Muscle layer of duodenum (tissue), 2 donors: ENCODE measurements around the gene RGL1.

ENCODE experiments used
- H3K27ac ChIP-seq: one replicate; pipeline ENCODE4 v1.7.0; 2013; ENCODE audit warnings: mild to moderate bottlenecking, low read length
- H3K27me3 ChIP-seq: one replicate; pipeline ENCODE4 v1.7.0; 2013; ENCODE audit warnings: low read depth, mild to moderate bottlenecking, control low read depth, low read length
- H3K36me3 ChIP-seq, 2 donors: one replicate each; pipeline ENCODE4 v1.7.0; 2013; ENCODE audit warnings: low read length in 2 of 2, control low read depth in 1 of 2, mild to moderate bottlenecking in 1 of 2; ENCODE audit not compliant: insufficient read depth in 2 of 2, control insufficient read depth in 1 of 2
- H3K4me1 ChIP-seq, 2 donors: one replicate each; pipeline ENCODE4 v1.7.0; 2013; ENCODE audit warnings: low read length in 2 of 2, mild to moderate bottlenecking in 2 of 2, control low read depth in 1 of 2, moderate library complexity in 1 of 2; ENCODE audit not compliant: insufficient read depth in 2 of 2, control insufficient read depth in 1 of 2
- H3K4me3 ChIP-seq, 2 donors: one replicate each; pipeline ENCODE4 v1.7.0; 2013; ENCODE audit warnings: low read length in 2 of 2, low read depth in 1 of 2, mild to moderate bottlenecking in 1 of 2
- H3K9me3 ChIP-seq, 2 donors: one replicate each; pipeline ENCODE4 v1.7.0; 2013; ENCODE audit warnings: low read length in 2 of 2, control low read depth in 1 of 2, mild to moderate bottlenecking in 1 of 2; ENCODE audit not compliant: control insufficient read depth in 1 of 2
- donor health status: healthy.

RGL1 gene

GRCh38 chr1:183791319-183791718 lies 13.6 kb upstream of the RGL1 start:
- no peak overlapping the region for H3K4me3 ChIP-seq
- H3K4me1 ChIP-seq = no peaks in the 10 kb centered on the region
- no peaks in the 10 kb centered on the region for H3K9me3 ChIP-seq
- no peaks in the 10 kb centered on the region for H3K36me3 ChIP-seq
- no peak overlapping the region for H3K27ac ChIP-seq
- H3K27me3 ChIP-seq = no peaks in the 10 kb centered on the region

GRCh38 chr1:183792300-183792699 lies 12.6 kb upstream of the RGL1 start:
- H3K27me3 ChIP-seq = no peaks in the 10 kb centered on the region
- no peak overlapping the region for H3K4me3 ChIP-seq
- no peak overlapping the region for H3K27ac ChIP-seq
- no peaks in the 10 kb centered on the region for H3K4me1 ChIP-seq
- H3K36me3 ChIP-seq = no peaks in the 10 kb centered on the region
- no peaks in the 10 kb centered on the region for H3K9me3 ChIP-seq

GRCh38 chr1:183794088-183794487 lies 10.8 kb upstream of the RGL1 start:
- Histone ChIP-seq H3K27me3 (no peaks in the 10 kb centered on the region), H3K9me3 (no peaks in the 10 kb centered on the region), H3K36me3 (no peaks in the 10 kb centered on the region), H3K4me1 (no peaks in the 10 kb centered on the region), H3K27ac (no peak overlapping the region), H3K4me3 (no peak overlapping the region)

GRCh38 chr1:183800449-183800848 lies 4.5 kb upstream of the RGL1 start:
- Histone ChIP-seq H3K9me3 (peaks cover 4% of the 10 kb centered on the region in 2 donors), H3K27ac (no peak overlapping the region), H3K4me3 (no peak overlapping the region), H3K4me1 (peaks cover 0 to 6% of the 10 kb centered on the region in 2 donors), H3K27me3 (no peaks in the 10 kb centered on the region), H3K36me3 (no peaks in the 10 kb centered on the region)

- H3K27ac ChIP-seq = no peak overlapping the region
- no peaks in the 10 kb centered on the region for H3K27me3 ChIP-seq
- no peaks in the 10 kb centered on the region for H3K36me3 ChIP-seq
These were observed 3.3 kb upstream of the RGL1 start for GRCh38 chr1:183801649-183802048.

GRCh38 chr1:183804387-183804786 lies 533 bp upstream of the RGL1 start:
- H3K27ac ChIP-seq = peak overlapping the region; percentile 96
- no peaks in the 10 kb centered on the region for H3K27me3 ChIP-seq
- peaks cover 4% of the 10 kb centered on the region in 2 donors for H3K9me3 ChIP-seq
- H3K4me1 ChIP-seq = peaks cover 0 to 20% of the 10 kb centered on the region in 2 donors
- H3K36me3 ChIP-seq = peaks cover 0 to 4% of the 10 kb centered on the region in 2 donors
- H3K4me3 ChIP-seq = peak overlapping the region; percentile 78 to 93

More at GRCh38 chr1:183801649-183802048, 3.3 kb upstream of the RGL1 start:
- Histone ChIP-seq H3K4me1 (peaks cover 0 to 11% of the 10 kb centered on the region in 2 donors), H3K9me3 (peaks cover 4% of the 10 kb centered on the region in 2 donors), H3K4me3 (no peak overlapping the region)

- H3K27ac ChIP-seq = peak overlapping the region; percentile 74
- H3K4me3 ChIP-seq = peak overlapping the region; percentile 70 to 78
- H3K27me3 ChIP-seq = no peaks in the 10 kb centered on the region
- H3K4me1 ChIP-seq = peaks cover 0 to 26% of the 10 kb centered on the region in 2 donors
- H3K36me3 ChIP-seq = peaks cover 0 to 4% of the 10 kb centered on the region in 2 donors
- peaks cover 4% of the 10 kb centered on the region in 2 donors for H3K9me3 ChIP-seq
These were observed 1.2 kb downstream of the RGL1 start for GRCh38 chr1:183806125-183806524.

- Histone ChIP-seq H3K4me3 (peak overlapping the region; percentile 70 to 78), H3K27ac (peak overlapping the region; percentile 74), H3K4me1 (peaks cover 0 to 28% of the 10 kb centered on the region in 2 donors)
These were observed 1.8 kb downstream of the RGL1 start for GRCh38 chr1:183806675-183807074.

GRCh38 chr1:183807549-183808168 lies 2.7 kb downstream of the RGL1 start:
- Histone ChIP-seq H3K36me3 (peaks cover 0 to 4% of the 10 kb centered on the region in 2 donors), H3K4me3 (peak overlapping the region; percentile 70 to 78), H3K27me3 (no peaks in the 10 kb centered on the region), H3K4me1 (peaks cover 4 to 34% of the 10 kb centered on the region in 2 donors), H3K9me3 (no peaks in the 10 kb centered on the region), H3K27ac (peak overlapping the region; percentile 74)

More at GRCh38 chr1:183806675-183807074, 1.8 kb downstream of the RGL1 start:
- Histone ChIP-seq H3K9me3 (peaks cover 2 to 4% of the 10 kb centered on the region in 2 donors), H3K36me3 (peaks cover 0 to 4% of the 10 kb centered on the region in 2 donors), H3K27me3 (no peaks in the 10 kb centered on the region)

- H3K36me3 ChIP-seq = peaks cover 0 to 4% of the 10 kb centered on the region in 2 donors
- peak overlapping the region; percentile 74 for H3K27ac ChIP-seq
- no peaks in the 10 kb centered on the region for H3K27me3 ChIP-seq
- H3K9me3 ChIP-seq = no peaks in the 10 kb centered on the region
- H3K4me3 ChIP-seq = peak overlapping the region; percentile 70 to 78
- H3K4me1 ChIP-seq = peaks cover 7 to 40% of the 10 kb centered on the region in 2 donors
These were observed 3.5 kb downstream of the RGL1 start for GRCh38 chr1:183808296-183809027.

GRCh38 chr1:183810121-183810520 lies 5.2 kb downstream of the RGL1 start:
- peaks cover 0 to 4% of the 10 kb centered on the region in 2 donors for H3K36me3 ChIP-seq
- H3K4me3 ChIP-seq = no peak overlapping the region
- peaks cover 7 to 37% of the 10 kb centered on the region in 2 donors for H3K4me1 ChIP-seq
- no peaks in the 10 kb centered on the region for H3K27me3 ChIP-seq
- no peaks in the 10 kb centered on the region for H3K9me3 ChIP-seq
- peak overlapping the region; percentile 43 for H3K27ac ChIP-seq
